GM12892 (cell line): ENCODE data around the gene HK1.

ENCODE experiments used
- DNase-seq: peaks from one replicate; pipeline ENCODE4 v3.0.0; 2011; ENCODE audit not compliant: insufficient read length
- FAIRE-seq: peaks from 2 replicates; lab custom pipeline; 2011; peaks lifted over from hg19 to GRCh38; lab: Jason Lieb, UNC
- POLR2A ChIP-seq: IDR thresholded peaks from 2 replicates; pipeline ENCODE4 v1.6.1; 2011; ENCODE audit warnings: low read depth, low read length, control low read depth
- POLR2AphosphoS5 ChIP-seq: IDR thresholded peaks from 2 replicates; pipeline ENCODE4 v1.6.1; 2011; ENCODE audit warnings: low read depth, low read length, control low read depth
- TAF1 ChIP-seq: IDR thresholded peaks from 2 replicates; pipeline ENCODE4 v1.6.1; 2011; ENCODE audit warnings: low read depth, mild to moderate bottlenecking, control low read depth, low read length, borderline replicate concordance

Gene HK1

DNA sequence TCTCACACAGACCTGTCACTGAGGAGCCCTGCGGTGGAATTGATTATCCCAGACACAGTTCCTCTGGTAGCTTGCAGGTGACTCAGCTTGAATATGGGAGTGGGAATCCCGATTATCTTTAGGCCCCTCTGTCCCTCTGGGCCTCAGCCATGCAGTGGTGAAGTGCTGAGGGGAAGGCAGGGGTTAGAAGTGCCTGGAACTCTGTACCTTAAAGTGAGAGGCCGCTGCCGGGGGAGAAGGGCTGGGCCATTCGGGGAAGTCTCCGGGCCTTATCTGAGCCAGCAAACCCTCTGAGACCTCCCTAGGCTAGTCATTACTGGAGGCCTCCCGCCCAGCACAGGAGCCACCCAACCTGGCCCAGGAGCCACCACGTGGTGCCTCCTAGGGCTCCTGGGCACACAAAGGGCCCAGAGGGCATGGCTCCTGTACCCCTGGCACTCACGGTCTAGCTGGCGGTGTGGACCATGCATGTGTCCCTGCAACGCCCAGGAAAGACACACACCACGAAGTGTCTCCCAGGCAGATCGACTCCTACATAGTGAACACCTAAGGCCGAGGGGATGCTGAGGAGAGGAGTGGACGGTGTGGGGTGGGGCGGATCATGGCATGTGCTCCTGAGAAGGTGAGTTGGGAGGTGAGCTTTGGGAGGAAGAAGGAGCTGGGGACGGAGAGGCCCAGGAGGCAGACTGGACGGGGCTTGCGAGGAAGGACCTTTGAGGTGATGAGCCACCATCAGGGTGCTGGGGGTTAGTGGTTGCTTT is 56.2 kb downstream of the HK1 start:
- FAIRE-seq (no peak), DNase-seq (no peak)
- no peak for TF ChIP-seq POLR2A
- TF ChIP-seq POLR2AphosphoS5 = 0 out of 2 replicates have a peak, but pooled peaks have one; percentile 17
- TF ChIP-seq TAF1 = no peak

DNA sequence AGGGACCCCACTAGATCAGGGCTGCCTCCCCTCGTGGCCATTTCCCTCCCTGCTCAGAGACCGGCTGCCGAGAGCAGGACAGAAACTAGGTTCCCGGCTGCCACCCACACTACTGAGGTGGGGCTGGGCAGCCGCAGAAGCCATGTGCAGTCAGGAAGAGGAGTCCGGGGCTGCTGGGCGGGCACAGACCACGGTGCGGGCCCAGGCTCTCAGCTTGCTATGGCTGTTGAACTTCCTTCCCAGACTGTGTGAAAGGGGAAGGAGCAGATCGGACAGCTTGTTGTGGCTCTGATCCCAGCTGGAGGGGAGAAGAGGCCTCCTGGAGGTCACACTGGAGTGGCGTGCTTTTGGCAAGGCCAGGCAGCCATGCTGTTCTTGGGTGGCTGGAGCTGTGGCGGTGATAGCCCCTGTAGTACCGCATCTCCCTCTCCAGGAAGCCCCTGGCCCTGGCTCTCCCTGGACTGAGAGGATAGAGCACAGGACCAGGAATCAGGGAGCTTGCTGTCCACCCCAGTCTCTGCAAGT is 56.8 kb downstream of the HK1 start:
- DNase-seq (peak; percentile 41), FAIRE-seq (no peak)
- TF ChIP-seq POLR2A = no peak
- no peak for TF ChIP-seq POLR2AphosphoS5

DNA sequence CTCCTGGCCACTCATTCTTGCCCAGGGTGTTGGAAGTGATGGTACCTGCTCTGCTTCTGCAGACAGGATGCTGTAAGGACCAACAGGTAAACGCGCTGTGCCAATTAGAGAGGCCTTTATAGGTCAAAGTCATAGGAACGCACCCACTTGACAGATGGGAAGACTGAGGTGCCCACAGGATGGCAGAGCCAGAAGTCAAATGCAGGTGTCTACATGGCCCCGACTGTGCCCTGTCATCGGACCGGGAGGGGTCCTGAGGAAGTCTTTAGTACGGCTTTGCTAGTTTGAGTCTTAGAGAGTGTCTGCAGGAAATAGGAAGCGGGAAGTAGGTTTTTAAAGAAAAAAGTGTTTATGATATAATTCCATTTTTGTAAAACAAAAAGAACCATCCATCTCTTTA is 57.3 kb downstream of the HK1 start:
- FAIRE-seq = no peak
- no peak for DNase-seq
- no peak for TF ChIP-seq TAF1
- TF ChIP-seq POLR2A = no peak
- TF ChIP-seq POLR2AphosphoS5 = no peak

DNA sequence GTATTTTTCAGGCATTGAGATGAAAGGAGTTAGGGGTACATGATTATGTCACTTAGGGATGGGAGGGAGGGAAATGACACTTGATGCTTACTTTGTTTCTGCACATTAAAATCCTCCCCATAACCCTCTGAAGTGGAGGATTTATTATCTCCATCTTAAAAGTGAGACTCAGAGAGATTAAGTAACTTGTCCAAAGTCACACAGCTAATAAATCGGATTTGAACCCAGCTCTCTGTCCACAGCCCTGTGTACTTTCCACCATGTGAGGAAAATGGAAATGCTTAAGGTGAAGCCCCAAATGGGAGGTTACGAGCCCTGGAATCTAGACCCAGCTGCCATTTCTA is 58.6 kb downstream of the HK1 start:
- FAIRE-seq (no peak), DNase-seq (no peak)
- TF ChIP-seq TAF1 = no peak
- no peak for TF ChIP-seq POLR2AphosphoS5
- TF ChIP-seq POLR2A = no peak

DNA sequence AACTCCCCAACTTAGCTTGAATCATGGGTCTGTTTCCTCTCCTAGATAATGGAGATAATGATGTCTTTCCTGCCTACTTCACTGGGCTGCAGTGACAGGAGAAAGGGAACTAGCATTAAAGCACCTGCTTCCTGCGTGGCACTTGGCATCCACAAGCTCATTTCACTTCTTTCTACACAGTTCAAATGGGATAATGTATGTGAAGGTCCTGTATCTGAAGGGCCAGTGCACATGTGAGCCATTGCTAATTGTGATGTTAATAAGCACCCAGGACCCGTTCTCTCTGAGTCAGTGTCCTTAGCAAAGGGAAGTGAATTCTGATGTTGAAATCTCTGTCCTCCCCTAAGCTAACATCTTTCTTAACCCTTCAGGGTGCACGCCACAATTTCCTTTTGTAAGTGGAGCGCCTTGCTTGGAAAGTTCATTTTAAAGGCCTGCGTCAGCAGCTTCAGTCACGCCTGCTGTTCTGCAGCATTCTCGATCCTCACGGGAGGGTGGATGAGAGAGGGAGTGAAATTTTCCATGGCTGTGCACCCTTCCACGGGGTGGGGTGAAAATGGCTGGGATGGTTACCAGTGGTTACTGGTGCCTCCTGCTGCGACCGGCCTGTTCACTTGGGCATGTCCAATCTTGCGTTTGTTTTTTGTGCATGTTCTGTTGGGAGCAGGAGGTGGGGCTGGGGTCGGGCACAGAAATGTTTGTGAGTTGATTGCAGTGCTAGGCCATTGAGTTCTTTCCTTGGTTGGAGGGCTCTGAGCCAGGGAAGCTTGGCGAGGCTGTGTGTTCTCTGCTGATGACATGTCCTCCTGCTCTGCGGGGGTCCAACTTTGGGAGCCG is 59.2 kb downstream of the HK1 start:
- TF ChIP-seq TAF1 = no peak
- no peak for TF ChIP-seq POLR2AphosphoS5
- TF ChIP-seq POLR2A = no peak
- no peak for DNase-seq
- FAIRE-seq = no peak

DNA sequence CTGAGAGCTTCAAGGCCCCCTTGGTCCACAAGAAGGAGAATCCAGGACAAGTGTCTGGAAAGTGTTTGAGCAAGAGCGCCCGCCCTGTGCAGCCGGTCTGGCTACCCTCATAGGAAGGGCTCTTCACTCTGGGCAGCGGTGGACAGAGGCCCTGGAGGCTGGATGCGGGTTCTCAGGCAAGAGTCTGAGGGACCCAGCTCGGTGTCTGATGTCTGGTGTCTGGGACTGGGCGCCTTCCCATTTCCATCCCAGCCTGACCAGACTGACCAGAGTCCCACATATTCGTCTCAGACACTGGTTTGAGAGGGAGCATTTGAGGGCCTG is 59.8 kb downstream of the HK1 start:
- TF ChIP-seq POLR2AphosphoS5 (no peak), POLR2A (no peak), TAF1 (no peak)
- no peak for DNase-seq
- no peak for FAIRE-seq

DNA sequence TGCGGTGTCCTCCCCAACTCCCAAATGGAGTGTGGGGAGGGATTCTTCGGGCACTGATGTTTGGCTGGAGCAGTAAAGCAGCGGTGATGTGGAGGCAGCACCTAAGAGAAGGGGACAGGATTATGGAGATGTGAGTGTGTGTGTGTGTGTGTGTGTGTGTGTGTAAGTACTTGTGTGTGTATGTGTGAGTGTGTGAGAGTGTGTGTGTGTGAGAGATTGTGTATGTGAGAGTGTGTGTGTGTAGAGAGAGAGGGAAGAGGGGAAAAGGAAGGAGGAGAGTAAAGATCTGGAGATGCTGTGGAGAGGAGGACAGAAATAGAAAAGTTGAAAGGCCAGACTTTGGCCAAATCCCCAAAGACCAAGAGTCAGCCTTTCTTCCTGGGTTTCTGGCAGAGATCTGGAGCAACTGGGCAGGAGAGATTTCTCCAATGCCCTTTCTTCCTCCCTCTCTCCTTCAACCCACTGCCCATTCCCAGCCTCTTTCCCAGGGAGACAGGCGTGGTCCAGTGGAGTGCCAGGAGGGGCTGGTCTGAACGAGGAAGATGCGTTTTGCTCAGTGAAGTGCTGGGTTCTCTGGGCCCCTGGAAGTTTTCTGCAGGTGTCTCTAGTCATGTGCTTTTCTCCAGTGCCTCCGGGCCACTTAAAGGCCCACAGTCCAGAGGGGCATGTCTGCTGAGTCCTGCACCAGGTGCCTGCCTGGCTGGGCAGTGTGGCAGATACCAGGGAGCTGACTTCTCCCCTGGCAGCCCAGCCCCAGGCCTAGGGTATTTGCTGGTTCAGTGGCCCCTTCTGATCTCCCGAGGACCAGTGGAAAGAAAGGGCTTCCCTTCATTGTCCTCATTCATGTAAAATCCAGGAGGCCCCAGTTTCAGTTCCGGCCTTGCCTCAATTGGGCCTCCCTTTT is 60.5 kb downstream of the HK1 start:
- no peak for FAIRE-seq
- DNase-seq = no peak
- TF ChIP-seq POLR2AphosphoS5 = no peak
- no peak for TF ChIP-seq POLR2A
- TF ChIP-seq TAF1 = no peak

DNA sequence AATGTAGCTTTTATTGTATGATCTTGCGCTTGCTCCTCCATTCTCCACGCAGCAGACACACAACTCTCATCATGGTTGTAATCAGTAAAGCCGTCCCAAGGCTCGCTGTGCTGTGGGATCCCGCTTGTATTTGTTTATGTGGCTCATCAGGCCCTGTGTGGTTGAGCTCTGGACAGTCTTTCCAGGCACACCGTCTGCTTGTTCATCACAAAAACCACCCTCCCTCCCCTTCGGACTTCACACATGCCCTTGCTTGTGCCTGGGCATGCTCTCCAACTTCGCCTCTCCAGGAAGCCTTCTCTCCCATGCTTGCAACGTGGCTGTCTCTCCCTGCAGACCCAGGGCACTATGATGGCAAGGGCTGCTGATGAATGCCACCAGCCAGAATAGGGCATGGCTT is 62.4 kb downstream of the HK1 start:
- DNase-seq (no peak), FAIRE-seq (no peak)
- TF ChIP-seq TAF1 (no peak), POLR2AphosphoS5 (no peak), POLR2A (no peak)

DNA sequence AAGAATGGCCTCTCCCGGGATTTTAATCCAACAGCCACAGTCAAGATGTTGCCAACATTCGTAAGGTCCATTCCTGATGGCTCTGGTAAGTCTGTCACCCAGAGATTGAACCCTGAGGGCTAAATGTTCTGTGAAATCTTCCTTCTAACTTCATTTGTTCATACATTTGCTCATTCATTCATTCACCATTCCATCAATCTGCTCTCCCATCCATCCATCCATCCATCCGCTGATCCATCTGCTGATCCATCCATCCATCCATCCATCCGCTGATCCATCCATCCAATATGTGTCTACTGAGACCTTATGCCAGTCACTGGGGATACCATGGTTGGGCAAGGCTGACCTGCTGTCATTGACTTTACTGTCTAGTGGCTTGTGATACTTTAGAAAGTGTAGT is 65.6 kb downstream of the HK1 start:
- DNase-seq (no peak), FAIRE-seq (no peak)
- TF ChIP-seq TAF1 = no peak
- TF ChIP-seq POLR2A = no peak
- TF ChIP-seq POLR2AphosphoS5 = no peak

DNA sequence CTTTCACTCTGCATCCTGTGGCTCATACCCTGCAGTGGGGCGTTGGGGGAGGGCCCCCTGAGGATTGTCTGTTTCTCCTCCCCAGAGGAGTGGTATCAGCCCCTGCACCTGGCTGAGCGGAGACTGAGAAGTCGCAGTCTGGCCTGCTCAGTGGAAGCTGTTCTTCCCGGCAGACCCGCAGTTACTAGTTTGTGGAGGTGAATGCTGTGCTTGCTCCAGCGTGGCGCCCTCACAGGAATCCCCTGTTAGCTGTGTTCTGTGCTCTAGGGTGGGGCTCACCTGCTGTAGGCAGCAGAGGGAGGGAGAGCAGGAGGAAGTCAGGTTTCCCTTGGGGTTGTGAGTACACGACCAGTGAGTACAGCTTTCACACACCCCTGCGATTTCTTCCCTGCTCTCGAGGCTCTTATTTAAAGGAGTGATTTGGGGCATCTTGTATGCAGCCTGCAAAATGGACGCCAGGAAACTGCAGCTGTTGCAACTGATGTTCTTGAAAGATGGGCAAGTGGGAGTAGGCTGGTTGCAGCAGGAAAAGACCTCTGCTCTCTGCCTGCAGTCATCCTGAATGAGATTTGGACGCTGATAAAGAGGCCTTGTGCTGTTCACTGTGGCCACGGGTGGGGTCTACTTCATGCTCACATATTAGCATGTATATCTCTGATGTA is 66.4 kb downstream of the HK1 start:
- DNase-seq (no peak), FAIRE-seq (peak; percentile 38)
- TF ChIP-seq POLR2AphosphoS5 = no peak
- TF ChIP-seq POLR2A = no peak
- TF ChIP-seq TAF1 = no peak
